Measurements from ENCODE around the gene SPINK14. TPM values are rescaled to one million over a fixed set of nuclear protein-coding genes. Genes with fewer than 3 reads are reported as not detected.

The SPINK14 gene
- total RNA-seq, 1 experiment from 2014 or later, result not detected

- DNase-seq (ENCODE audit: low read depth), result no peak
Observed at GRCh38 chr5:148193202-148193601, 24.9 kb downstream of the SPINK14 start.

- DNase-seq (ENCODE audit: low read depth), result no peak
Observed at GRCh38 chr5:148201151-148201550, 32.8 kb downstream of the SPINK14 start.

- no peak for DNase-seq (ENCODE audit: low read depth)
Observed at GRCh38 chr5:148202531-148203203, 34.3 kb downstream of the SPINK14 start, which contains the start of gene SPINK6. SPINK6 (plus strand) TSS chr5:148203042; CDS start chr5:148203097, 55 bp downstream.

- no peak for DNase-seq (ENCODE audit: low read depth)
Observed at GRCh38 chr5:148205044-148205806, 36.9 kb downstream of the SPINK14 start.

- DNase-seq (ENCODE audit: low read depth), result no peak
Observed at GRCh38 chr5:148205865-148206264, 37.5 kb downstream of the SPINK14 start.

GRCh38 chr5:148206620-148207019 lies 38.3 kb downstream of the SPINK14 start:
- DNase-seq (ENCODE audit: low read depth), result no peak

- DNase-seq (ENCODE audit: low read depth), result no peak
Observed at GRCh38 chr5:148208226-148208625, 39.9 kb downstream of the SPINK14 start.

- no peak for DNase-seq (ENCODE audit: low read depth)
Observed at GRCh38 chr5:148209151-148209770, 40.9 kb downstream of the SPINK14 start.

- DNase-seq (ENCODE audit: low read depth), result no peak
Observed at GRCh38 chr5:148214665-148215185, 46.4 kb downstream of the SPINK14 start.

- DNase-seq (ENCODE audit: low read depth), result no peak
Observed at GRCh38 chr5:148221508-148221907, 53.2 kb downstream of the SPINK14 start.

- DNase-seq (ENCODE audit: low read depth), result no peak
Observed at GRCh38 chr5:148224117-148224742, 55.9 kb downstream of the SPINK14 start.

Other genes with a start within 250 kb of the SPINK14 start
- gene SPINK5, start 104.6 kb upstream of the SPINK14 start, total RNA-seq (2014; rRNA removed), result not detected in 2 replicates
- gene SPINK6, start 34.5 kb downstream of the SPINK14 start, total RNA-seq (2014; rRNA removed), result not detected in 2 replicates
- gene MARCOL, start 70.0 kb downstream of the SPINK14 start, total RNA-seq (2014; rRNA removed), result not detected in 2 replicates
- gene SPINK13, start 100.2 kb downstream of the SPINK14 start, total RNA-seq (2014; rRNA removed), result not detected in 2 replicates
- gene SPINK7, start 143.9 kb downstream of the SPINK14 start, total RNA-seq (2014; rRNA removed), result not detected in 2 replicates
- gene SPINK9, start 167.0 kb downstream of the SPINK14 start, total RNA-seq (2014; rRNA removed), result not detected in 2 replicates
- 34.5 and 35.5 TPM in 2 replicates for gene FBXO38, start 215.4 kb downstream of the SPINK14 start, total RNA-seq (2014; rRNA removed)